ENCODE results near the gene BRD2. TPM values are rescaled to one million over a fixed set of nuclear protein-coding genes. Genes with fewer than 3 reads are reported as not detected.
A peak's percentile ranks its signal among the peaks of the same experiment; 100 is the strongest.

Gene BRD2
- total RNA-seq, 4 donors from 2014 or later: 62.5 to 108 (median 86.6) TPM

- Histone ChIP-seq H3K4me3 (no peak overlapping the region), H3K36me3 (no peaks in the 10 kb centered on the region), H3K9me3 (no peaks in the 10 kb centered on the region), H3K4me1 (peaks cover 23 to 36% of the 10 kb centered on the region in 2 donors), H3K27ac (peak overlapping the region in 3 of 4 donors; percentile 99 to 100 (median 100)), H3K27me3 (no peaks in the 10 kb centered on the region)
- DNase-seq (no peak), ATAC-seq (no peak)
- intact Hi-C loops (cut with DNase I; ENCODE audit: low total_unique reads) (loop anchor here (5.0 kb wide), 3 partner anchors 283 to 787 kb away; partner anchors contain the start of genes AGPAT1 and RNF5), in situ Hi-C loops (cut with MboI; ENCODE audit: low sequenced_read_pairs in 4 of 4) (loop anchor here in 3 of 4 donors (25.0 kb wide), 3 partner anchors 448 to 1002 kb away; partner anchors contain the start of genes AGER (in 3 of the 3), AGPAT1 (in 3 of the 3), GPSM3 (in 3 of the 3) and PBX2 (in 3 of the 3))
- TF ChIP-seq CTCF (IDR thresholded peaks at IDR 0.05 in 4 of 5, conservative IDR thresholded peaks at IDR 0.05 in 1 of 5): no peak
- no peak for TF ChIP-seq POLR2A (IDR thresholded peaks at IDR 0.05)
Observed at GRCh38 chr6:32964776-32965175, 3.6 kb upstream of the BRD2 start.

- Histone ChIP-seq H3K36me3 (peaks cover 0 to 2% of the 10 kb centered on the region in 2 donors), H3K27ac (peak overlapping the region; percentile 97 to 100 (median 100)), H3K9me3 (no peaks in the 10 kb centered on the region), H3K4me1 (peaks cover 20 to 34% of the 10 kb centered on the region in 2 donors), H3K4me3 (peak overlapping the region; percentile 75 to 95 (median 78)), H3K27me3 (no peaks in the 10 kb centered on the region)
- in situ Hi-C loops (cut with MboI; ENCODE audit: low sequenced_read_pairs in 4 of 4): loop anchor here in 3 of 4 donors (25.0 kb wide), 3 partner anchors 445 to 1005 kb away; partner anchors contain the start of genes AGER (in 3 of the 3), AGPAT1 (in 3 of the 3), GPSM3 (in 3 of the 3) and PBX2 (in 3 of the 3)
- ATAC-seq (peak in 1 of 2 donors; percentile 4), DNase-seq (peak; percentile 32 to 45)
- intact Hi-C loops (cut with DNase I; ENCODE audit: low total_unique reads): loop anchor here (1.0 to 5.0 kb wide), 7 partner anchors 14 to 790 kb away; partner anchors contain the start of genes AGPAT1, HLA-DMA, RNF5 and RXRB
- TF ChIP-seq CTCF (IDR thresholded peaks at IDR 0.05 in 4 of 5, conservative IDR thresholded peaks at IDR 0.05 in 1 of 5) (peak in 4 of 5 experiments; percentile 37 to 59 (median 46)), POLR2A (IDR thresholded peaks at IDR 0.05) (no peak)
Observed at GRCh38 chr6:32967151-32968091, 973 bp upstream of the BRD2 start.

- TF ChIP-seq CTCF (IDR thresholded peaks at IDR 0.05 in 4 of 5, conservative IDR thresholded peaks at IDR 0.05 in 1 of 5) (no peak), POLR2A (IDR thresholded peaks at IDR 0.05) (no peak)
- in situ Hi-C loops (cut with MboI; ENCODE audit: low sequenced_read_pairs in 4 of 4): loop anchor here in 3 of 4 donors (25.0 kb wide), 3 partner anchors 443 to 1007 kb away; partner anchors contain the start of genes AGER (in 3 of the 3), AGPAT1 (in 3 of the 3), GPSM3 (in 3 of the 3) and PBX2 (in 3 of the 3)
- ATAC-seq (peak; percentile 3 to 7), DNase-seq (peak; percentile 63 to 78)
- no peaks in the 10 kb centered on the region for H3K9me3 ChIP-seq
- H3K27me3 ChIP-seq: no peaks in the 10 kb centered on the region
- peaks cover 22 to 27% of the 10 kb centered on the region in 2 donors for H3K4me1 ChIP-seq
- intact Hi-C loops (cut with DNase I; ENCODE audit: low total_unique reads): loop anchor here (1.0 to 5.0 kb wide), 6 partner anchors 16 to 792 kb away; partner anchors contain the start of genes AGPAT1, HLA-DMA, RNF5 and RXRB
- peaks cover 0 to 11% of the 10 kb centered on the region in 2 donors for H3K36me3 ChIP-seq
- peak overlapping the region; percentile 75 to 95 (median 78) for H3K4me3 ChIP-seq
- H3K27ac ChIP-seq: peak overlapping the region; percentile 97 to 100 (median 100)
Observed at GRCh38 chr6:32968867-32969684, 682 bp downstream of the BRD2 start.
